RWPE2 (cell line): Measurements from ENCODE around the gene RPS3.

Experiments
- ATAC-seq: fragments of 200-7000 bp; cut with Tn5 transposase; 3 replicates; pipeline ENCODE4 v1.9.1; 2021; ENCODE audit warnings: low read depth
- DNase-seq: peaks from one replicate; pipeline ENCODE4 v3.0.0-alpha.2; 2020; ENCODE audit warnings: low spot score
- H3K27ac ChIP-seq: fragments of 450-650 bp; 2 replicates; pipeline ENCODE4 v1.5.1; 2017; ENCODE audit warnings: mild to moderate bottlenecking; ENCODE audit not compliant: poor library complexity, severe bottlenecking
- H3K27me3 ChIP-seq: fragments of 250-450 bp; sonication (Bioruptor Pico); 2 replicates; pipeline ENCODE4 v1.5.1; 2021; ENCODE audit warnings: mild to moderate bottlenecking, moderate library complexity; ENCODE audit not compliant: insufficient read depth, poor library complexity, severe bottlenecking
- H3K36me3 ChIP-seq: fragments of 250-450 bp; sonication (Bioruptor Pico); 2 replicates; pipeline ENCODE4 v1.5.1; 2020; ENCODE audit warnings: low read depth, mild to moderate bottlenecking, moderate library complexity
- H3K4me1 ChIP-seq: fragments of 250-450 bp; sonication (Bioruptor Pico); 2 replicates; pipeline ENCODE4 v1.5.1; 2021; ENCODE audit warnings: mild to moderate bottlenecking, moderate library complexity; ENCODE audit not compliant: insufficient read depth, poor library complexity, severe bottlenecking
- H3K4me3 ChIP-seq: fragments of 250-450 bp; sonication (Bioruptor Pico); 2 replicates; pipeline ENCODE4 v1.5.1; 2021; ENCODE audit warnings: mild to moderate bottlenecking, moderate library complexity; ENCODE audit not compliant: severe bottlenecking
- H3K9me3 ChIP-seq: fragments of 250-450 bp; sonication (Bioruptor Pico); 2 replicates; pipeline ENCODE4 v1.5.1; 2021; ENCODE audit warnings: mild to moderate bottlenecking, moderate library complexity; ENCODE audit not compliant: severe bottlenecking
- CTCF ChIP-seq: fragments of 450-650 bp; IDR thresholded peaks from one replicate; pipeline ENCODE4 v1.5.1; 2017; ENCODE audit warnings: mild to moderate bottlenecking, moderate library complexity; ENCODE audit not compliant: poor library complexity, severe bottlenecking

The RPS3 gene

GRCh38 chr11:75413864-75414263 is 14.5 kb downstream of the RPS3 start:
- ATAC-seq (no peak), DNase-seq (no peak)
- Histone ChIP-seq H3K36me3 (peaks cover 46% of the 10 kb centered on the region), H3K4me3 (no peak overlapping the region), H3K27me3 (no peaks in the 10 kb centered on the region), H3K27ac (no peak overlapping the region), H3K4me1 (peaks cover 11% of the 10 kb centered on the region), H3K9me3 (no peaks in the 10 kb centered on the region)
- no peak for TF ChIP-seq CTCF

DNA sequence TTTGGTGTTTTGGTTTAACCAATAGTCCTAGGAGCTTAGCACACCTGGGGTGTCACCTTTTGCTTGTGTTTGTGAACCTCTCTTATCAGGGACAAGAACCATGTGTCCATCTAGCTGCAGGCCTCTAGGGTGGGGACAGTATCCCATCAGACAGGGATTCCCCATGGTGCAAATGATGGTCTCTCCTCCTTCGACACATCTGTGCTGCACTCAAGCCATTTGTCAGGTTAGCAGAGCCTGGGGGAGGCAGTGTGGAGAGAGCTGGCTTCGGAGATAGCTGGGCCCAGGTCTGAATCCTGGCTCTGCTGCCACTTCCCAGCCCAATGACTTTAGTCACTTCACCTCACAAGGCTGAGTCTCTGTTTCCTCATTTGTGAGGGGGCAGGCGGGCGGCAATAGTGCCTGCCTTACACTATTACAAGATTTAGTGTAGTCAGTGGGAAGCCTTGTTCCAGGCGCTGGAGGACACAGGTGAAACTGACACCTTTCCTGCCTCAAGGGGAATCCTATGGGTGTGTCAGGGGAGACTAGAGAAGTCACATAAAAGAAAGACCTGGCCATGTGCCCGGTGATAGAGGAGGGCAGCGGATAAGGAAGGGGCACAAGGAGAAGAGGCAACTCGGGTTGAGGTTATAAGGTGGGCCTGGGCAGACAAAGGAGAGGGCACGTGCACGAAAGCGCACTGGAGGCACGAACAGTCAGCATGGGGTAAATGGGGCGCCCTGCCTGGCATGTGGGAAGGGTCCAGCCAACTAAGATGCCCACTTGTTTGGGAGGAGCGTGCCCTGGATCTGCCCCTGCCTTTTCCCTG is 21.1 kb downstream of the RPS3 start:
- H3K27me3 ChIP-seq: no peaks in the 10 kb centered on the region
- TF ChIP-seq CTCF: no peak
- H3K4me3 ChIP-seq: no peak overlapping the region
- ATAC-seq (no peak), DNase-seq (no peak)
- H3K36me3 ChIP-seq: peaks cover 30% of the 10 kb centered on the region
- H3K4me1 ChIP-seq: peaks cover 26% of the 10 kb centered on the region
- no peaks in the 10 kb centered on the region for H3K9me3 ChIP-seq
- H3K27ac ChIP-seq: peak overlapping the region; percentile 92

GRCh38 chr11:75421035-75421602 is 21.8 kb downstream of the RPS3 start:
- peaks cover 30% of the 10 kb centered on the region for H3K36me3 ChIP-seq
- H3K4me1 ChIP-seq: peaks cover 26% of the 10 kb centered on the region
- no peak for ATAC-seq
- no peak for TF ChIP-seq CTCF
- no peaks in the 10 kb centered on the region for H3K27me3 ChIP-seq
- peak overlapping the region; percentile 92 for H3K27ac ChIP-seq
- no peak overlapping the region for H3K4me3 ChIP-seq
- no peaks in the 10 kb centered on the region for H3K9me3 ChIP-seq
- DNase-seq: no peak

DNA sequence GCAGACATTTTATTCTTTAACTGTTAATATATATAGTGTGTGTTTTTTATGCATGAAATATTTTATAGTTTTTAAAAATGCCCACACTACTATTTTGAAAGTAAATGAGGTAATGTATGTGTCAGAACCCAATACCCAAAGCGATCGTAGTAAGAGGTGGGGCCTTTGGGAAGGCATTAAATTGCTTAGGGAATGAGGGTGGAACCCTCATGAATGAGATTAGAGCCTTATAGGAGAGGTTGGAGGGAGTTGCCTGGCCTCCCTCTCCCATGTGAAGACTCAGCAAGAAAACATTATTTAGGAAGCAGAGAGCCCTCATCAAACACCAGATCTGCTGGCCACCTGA is 22.6 kb downstream of the RPS3 start:
- peaks cover 26% of the 10 kb centered on the region for H3K36me3 ChIP-seq
- no peaks in the 10 kb centered on the region for H3K27me3 ChIP-seq
- H3K9me3 ChIP-seq: no peaks in the 10 kb centered on the region
- no peak for TF ChIP-seq CTCF
- H3K4me1 ChIP-seq: peaks cover 26% of the 10 kb centered on the region
- H3K27ac ChIP-seq: peak overlapping the region; percentile 92
- no peak for DNase-seq
- ATAC-seq: no peak
- no peak overlapping the region for H3K4me3 ChIP-seq
